ENCODE measurements around the gene ZC3H18. TPM values are rescaled to one million over a fixed set of nuclear protein-coding genes. Genes with fewer than 3 reads are reported as not detected.

The ZC3H18 gene
- total and polyA plus RNA-seq, 2 experiments from 2014 or later = 16.8 to 37.1 TPM

- H3K27me3 ChIP-seq = no peaks in the 10 kb centered on the region
- no peaks in the 10 kb centered on the region for H3K9me2 ChIP-seq (replicated peaks; ENCODE audit: insufficient read depth)
- H2AFZ ChIP-seq = no peak overlapping the region
- no peaks in the 10 kb centered on the region for H3K4me1 ChIP-seq (ENCODE audit: insufficient read depth)
- H3K4me2 ChIP-seq = no peak overlapping the region
- WGBS (ENCODE audit: low lambda C conversion rate, missing lambda C conversion rate) = 82% methylated on average over 18 of the region's 21 CpGs
- no peak overlapping the region for H3K4me3 ChIP-seq
- H3K27ac ChIP-seq = no peak overlapping the region
- TF ChIP-seq EZH2phosphoT487 (IDR thresholded peaks at IDR 0.05; ENCODE audit: low read depth, severe bottlenecking, unreplicated experiment) = no peak
- TF ChIP-seq EZH2 (IDR thresholded peaks at IDR 0.05; ENCODE audit: borderline replicate concordance) = no peak
- TF ChIP-seq CTCF (IDR thresholded peaks at IDR 0.05; ENCODE audit: poor library complexity) = no peak
- no peak for DNase-seq (ENCODE audit: low spot score)
- H3K9me3 ChIP-seq (ENCODE audit: low read depth) = no peaks in the 10 kb centered on the region
- peaks cover 5% of the 10 kb centered on the region for H4K20me1 ChIP-seq (ENCODE audit: insufficient read depth, poor library complexity, severe bottlenecking)
- H3K36me3 ChIP-seq (replicated peaks; ENCODE audit: insufficient read depth, low read depth) = no peaks in the 10 kb centered on the region
- peaks cover 5% of the 10 kb centered on the region for H3K79me2 ChIP-seq
Observed at GRCh38 chr16:88597856-88598491, 27.8 kb downstream of the ZC3H18 start.

- no peak for DNase-seq (ENCODE audit: low spot score)
- Histone ChIP-seq H3K36me3 (replicated peaks; ENCODE audit: insufficient read depth, low read depth) (no peaks in the 10 kb centered on the region), H3K79me2 (peaks cover 3% of the 10 kb centered on the region), H3K4me3 (no peak overlapping the region), H2AFZ (no peak overlapping the region), H3K4me1 (ENCODE audit: insufficient read depth) (no peaks in the 10 kb centered on the region), H4K20me1 (ENCODE audit: insufficient read depth, poor library complexity, severe bottlenecking) (peaks cover 3% of the 10 kb centered on the region), H3K27me3 (no peaks in the 10 kb centered on the region), H3K9me3 (ENCODE audit: low read depth) (no peaks in the 10 kb centered on the region), H3K9me2 (replicated peaks; ENCODE audit: insufficient read depth) (no peaks in the 10 kb centered on the region), H3K4me2 (no peak overlapping the region), H3K27ac (no peak overlapping the region)
- WGBS (ENCODE audit: low lambda C conversion rate, missing lambda C conversion rate) = 94% methylated on average over 14 of the region's 14 CpGs
- no peak for TF ChIP-seq CTCF (IDR thresholded peaks at IDR 0.05; ENCODE audit: poor library complexity)
- TF ChIP-seq EZH2 (IDR thresholded peaks at IDR 0.05; ENCODE audit: borderline replicate concordance) = no peak
- TF ChIP-seq EZH2phosphoT487 (IDR thresholded peaks at IDR 0.05; ENCODE audit: low read depth, severe bottlenecking, unreplicated experiment) = no peak
Observed at GRCh38 chr16:88599092-88599733, 29.0 kb downstream of the ZC3H18 start.

GRCh38 chr16:88599825-88600538, 29.8 kb downstream of the ZC3H18 start:
- Histone ChIP-seq H2AFZ (no peak overlapping the region), H3K79me2 (no peaks in the 10 kb centered on the region), H3K9me2 (replicated peaks; ENCODE audit: insufficient read depth) (no peaks in the 10 kb centered on the region), H3K4me3 (no peak overlapping the region), H3K27me3 (no peaks in the 10 kb centered on the region), H3K4me2 (no peak overlapping the region), H3K27ac (no peak overlapping the region), H3K36me3 (replicated peaks; ENCODE audit: insufficient read depth, low read depth) (no peaks in the 10 kb centered on the region), H4K20me1 (ENCODE audit: insufficient read depth, poor library complexity, severe bottlenecking) (peaks cover 3% of the 10 kb centered on the region), H3K9me3 (ENCODE audit: low read depth) (no peaks in the 10 kb centered on the region), H3K4me1 (ENCODE audit: insufficient read depth) (no peaks in the 10 kb centered on the region)
- no peak for DNase-seq (ENCODE audit: low spot score)
- no peak for TF ChIP-seq EZH2 (IDR thresholded peaks at IDR 0.05; ENCODE audit: borderline replicate concordance)
- no peak for TF ChIP-seq EZH2phosphoT487 (IDR thresholded peaks at IDR 0.05; ENCODE audit: low read depth, severe bottlenecking, unreplicated experiment)
- TF ChIP-seq CTCF (IDR thresholded peaks at IDR 0.05; ENCODE audit: poor library complexity) = no peak
- 96% methylated on average over 25 of the region's 25 CpGs for WGBS (ENCODE audit: low lambda C conversion rate, missing lambda C conversion rate)
